ENCODE measurements around the gene NPHP4.

The NPHP4 gene

GRCh38 chr1:6007318-6008083, 15.3 kb upstream of the NPHP4 start:
- Histone ChIP-seq H3K27me3 (ENCODE audit: control insufficient read depth, insufficient read depth, low read length) (no peaks in the 10 kb centered on the region), H3K9ac (no peak overlapping the region), H3K4me1 (no peaks in the 10 kb centered on the region), H3K9me3 (ENCODE audit: control insufficient read depth, low read length) (no peaks in the 10 kb centered on the region), H3K36me3 (ENCODE audit: control insufficient read depth, insufficient read depth, low read length) (no peaks in the 10 kb centered on the region), H3K27ac (no peak overlapping the region), H3K4me3 (ENCODE audit: low read depth, low read length) (no peak overlapping the region), H2AFZ (no peak overlapping the region), H3K79me2 (no peaks in the 10 kb centered on the region), H3K4me2 (ENCODE audit: low read length) (no peak overlapping the region)
- TF ChIP-seq, protein P1, sequence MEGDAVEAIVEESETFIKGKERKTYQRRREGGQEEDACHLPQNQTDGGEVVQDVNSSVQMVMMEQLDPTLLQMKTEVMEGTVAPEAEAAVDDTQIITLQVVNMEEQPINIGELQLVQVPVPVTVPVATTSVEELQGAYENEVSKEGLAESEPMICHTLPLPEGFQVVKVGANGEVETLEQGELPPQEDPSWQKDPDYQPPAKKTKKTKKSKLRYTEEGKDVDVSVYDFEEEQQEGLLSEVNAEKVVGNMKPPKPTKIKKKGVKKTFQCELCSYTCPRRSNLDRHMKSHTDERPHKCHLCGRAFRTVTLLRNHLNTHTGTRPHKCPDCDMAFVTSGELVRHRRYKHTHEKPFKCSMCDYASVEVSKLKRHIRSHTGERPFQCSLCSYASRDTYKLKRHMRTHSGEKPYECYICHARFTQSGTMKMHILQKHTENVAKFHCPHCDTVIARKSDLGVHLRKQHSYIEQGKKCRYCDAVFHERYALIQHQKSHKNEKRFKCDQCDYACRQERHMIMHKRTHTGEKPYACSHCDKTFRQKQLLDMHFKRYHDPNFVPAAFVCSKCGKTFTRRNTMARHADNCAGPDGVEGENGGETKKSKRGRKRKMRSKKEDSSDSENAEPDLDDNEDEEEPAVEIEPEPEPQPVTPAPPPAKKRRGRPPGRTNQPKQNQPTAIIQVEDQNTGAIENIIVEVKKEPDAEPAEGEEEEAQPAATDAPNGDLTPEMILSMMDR (IDR thresholded peaks at IDR 0.05), result no peak

DNA sequence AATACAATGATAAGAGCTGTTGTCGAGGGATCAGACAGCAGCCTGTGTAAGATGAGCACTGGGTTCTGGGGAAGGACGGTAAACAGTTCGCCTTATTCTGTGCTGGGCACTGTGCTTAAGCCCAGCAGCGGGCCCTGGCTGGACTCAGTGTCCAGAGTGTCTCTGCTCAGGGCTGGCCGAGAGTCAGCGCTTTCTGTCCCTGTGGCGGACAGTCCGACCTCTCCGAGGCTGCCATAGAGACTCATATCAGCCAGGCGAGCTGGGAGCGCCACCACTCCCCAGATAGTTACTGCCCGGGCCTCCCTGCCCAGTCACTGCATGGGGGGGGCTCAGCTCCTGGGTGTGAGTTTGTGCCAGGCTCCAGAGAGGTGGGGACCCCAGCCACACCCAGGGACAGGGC, 14.7 kb upstream of the NPHP4 start:
- Histone ChIP-seq H3K9me3 (ENCODE audit: control insufficient read depth, low read length) (no peaks in the 10 kb centered on the region), H3K9ac (no peak overlapping the region), H3K4me2 (ENCODE audit: low read length) (no peak overlapping the region), H3K79me2 (no peaks in the 10 kb centered on the region), H3K27me3 (ENCODE audit: control insufficient read depth, insufficient read depth, low read length) (no peaks in the 10 kb centered on the region), H2AFZ (no peak overlapping the region), H3K4me1 (no peaks in the 10 kb centered on the region), H3K27ac (no peak overlapping the region), H3K36me3 (ENCODE audit: control insufficient read depth, insufficient read depth, low read length) (no peaks in the 10 kb centered on the region), H3K4me3 (ENCODE audit: low read depth, low read length) (no peak overlapping the region)
- TF ChIP-seq, protein P1 (IDR thresholded peaks at IDR 0.05), result no peak

DNA sequence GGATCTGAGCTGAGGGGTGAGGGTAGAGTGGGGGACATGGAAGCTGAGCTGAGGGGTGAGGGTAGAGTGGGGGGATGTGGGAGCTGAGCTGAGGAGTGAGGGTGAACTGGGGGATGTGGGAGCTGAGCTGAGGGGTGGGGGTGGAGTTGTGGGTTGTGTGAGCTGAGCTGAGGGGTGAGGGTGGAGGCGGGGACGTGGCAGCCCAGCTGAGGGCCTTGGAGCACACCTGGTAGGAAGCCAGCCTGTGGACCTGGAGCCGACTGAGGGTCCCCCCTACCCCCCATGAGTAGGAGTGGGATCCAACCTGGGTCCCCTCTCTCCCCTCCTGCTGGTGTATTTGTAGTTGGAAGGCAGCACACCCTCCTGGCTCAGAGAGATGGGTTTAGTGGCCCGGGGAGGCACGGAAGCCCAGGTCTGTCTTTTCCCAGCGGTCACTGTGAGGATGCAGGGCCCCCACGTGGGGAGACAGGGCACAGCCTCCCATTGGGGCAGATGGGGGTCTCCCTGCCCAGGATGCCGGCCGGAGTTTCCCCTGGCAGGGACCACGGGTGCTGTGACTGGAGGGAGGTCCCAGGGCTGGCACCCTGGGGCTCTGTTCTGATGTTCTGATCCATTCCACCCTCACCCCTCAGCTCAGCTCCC, 13.2 kb upstream of the NPHP4 start:
- Histone ChIP-seq H3K27ac (no peak overlapping the region), H3K4me2 (ENCODE audit: low read length) (no peak overlapping the region), H3K9me3 (ENCODE audit: control insufficient read depth, low read length) (no peaks in the 10 kb centered on the region), H3K4me3 (ENCODE audit: low read depth, low read length) (no peak overlapping the region), H2AFZ (no peak overlapping the region), H3K27me3 (ENCODE audit: control insufficient read depth, insufficient read depth, low read length) (no peaks in the 10 kb centered on the region), H3K9ac (no peak overlapping the region), H3K79me2 (no peaks in the 10 kb centered on the region), H3K4me1 (no peaks in the 10 kb centered on the region), H3K36me3 (ENCODE audit: control insufficient read depth, insufficient read depth, low read length) (no peaks in the 10 kb centered on the region)
- TF ChIP-seq, protein P1 (IDR thresholded peaks at IDR 0.05), result no peak

DNA sequence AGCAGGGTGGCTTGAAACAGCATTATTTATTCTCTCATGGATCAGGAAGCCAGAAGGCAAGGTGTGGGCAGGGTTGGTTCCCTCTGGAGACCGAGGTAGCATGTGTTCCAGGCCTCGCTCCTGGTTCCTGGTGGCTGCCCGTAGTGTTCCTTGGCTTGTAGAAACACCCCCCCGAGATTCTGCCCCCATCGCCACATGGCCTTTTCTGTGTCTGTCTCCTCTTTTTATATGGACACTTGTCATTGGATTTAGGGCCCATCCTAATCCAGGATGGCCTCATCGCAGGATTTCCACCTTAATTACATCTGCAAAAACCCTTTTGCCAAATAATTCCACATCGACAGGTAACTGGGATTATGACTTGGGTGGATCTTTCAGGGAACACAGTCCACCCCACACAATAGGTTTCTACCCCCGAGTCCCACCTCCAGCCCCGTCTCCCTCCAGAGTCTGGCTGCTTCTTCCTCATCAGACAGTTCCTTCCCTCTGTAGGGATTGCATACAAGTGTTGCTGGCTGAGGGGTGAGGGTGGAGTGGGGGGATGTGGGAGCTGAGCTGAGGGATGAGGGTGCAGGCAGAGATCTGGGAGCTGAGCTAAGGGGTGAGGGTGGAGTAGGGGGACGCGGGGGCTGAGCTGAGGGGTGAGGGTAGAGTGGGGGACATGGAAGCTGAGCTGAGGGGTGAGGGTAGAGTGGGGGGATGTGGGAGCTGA, 12.3 kb upstream of the NPHP4 start:
- TF ChIP-seq, protein P1 (IDR thresholded peaks at IDR 0.05), result no peak
- Histone ChIP-seq H3K4me3 (ENCODE audit: low read depth, low read length) (no peak overlapping the region), H3K79me2 (no peaks in the 10 kb centered on the region), H3K27ac (no peak overlapping the region), H3K9me3 (ENCODE audit: control insufficient read depth, low read length) (no peaks in the 10 kb centered on the region), H3K4me2 (ENCODE audit: low read length) (no peak overlapping the region), H3K9ac (no peak overlapping the region), H3K4me1 (no peaks in the 10 kb centered on the region), H3K27me3 (ENCODE audit: control insufficient read depth, insufficient read depth, low read length) (no peaks in the 10 kb centered on the region), H2AFZ (no peak overlapping the region), H3K36me3 (ENCODE audit: control insufficient read depth, insufficient read depth, low read length) (no peaks in the 10 kb centered on the region)
